KG1 (cell line): ENCODE data around the gene USHBP1.
A peak's percentile ranks its signal among the peaks of the same experiment; 100 is the strongest.
"Not testable (repeated sequence)": the region's sequence is repeated elsewhere in the genome, so short reads cannot be mapped to it uniquely, and the experiment has no call there.

ENCODE experiments used
- DNase-seq: peaks from one replicate; lab custom pipeline; 2025; lab: John Stamatoyannopoulos, UW

Gene USHBP1

DNA sequence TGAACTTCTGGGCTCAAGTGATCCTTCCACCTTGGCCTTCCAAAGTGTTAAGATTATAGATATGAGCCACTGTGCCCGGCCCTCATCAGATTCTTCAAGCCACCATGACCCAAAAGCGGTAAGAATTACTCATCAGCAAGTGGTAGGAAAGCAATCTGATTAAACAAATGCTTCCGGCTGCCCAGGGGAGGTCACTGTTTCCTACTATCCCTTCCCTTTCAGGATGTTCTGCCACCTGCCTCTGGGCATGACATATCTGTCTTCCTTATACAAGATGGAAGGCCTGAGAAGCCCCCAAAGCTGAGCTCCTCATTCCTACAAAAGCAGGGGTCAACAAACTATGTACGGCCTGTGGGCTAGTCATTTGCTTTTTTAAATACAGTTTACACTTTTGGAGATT, 31.7 kb upstream of the USHBP1 start:
- no peak for DNase-seq

DNA sequence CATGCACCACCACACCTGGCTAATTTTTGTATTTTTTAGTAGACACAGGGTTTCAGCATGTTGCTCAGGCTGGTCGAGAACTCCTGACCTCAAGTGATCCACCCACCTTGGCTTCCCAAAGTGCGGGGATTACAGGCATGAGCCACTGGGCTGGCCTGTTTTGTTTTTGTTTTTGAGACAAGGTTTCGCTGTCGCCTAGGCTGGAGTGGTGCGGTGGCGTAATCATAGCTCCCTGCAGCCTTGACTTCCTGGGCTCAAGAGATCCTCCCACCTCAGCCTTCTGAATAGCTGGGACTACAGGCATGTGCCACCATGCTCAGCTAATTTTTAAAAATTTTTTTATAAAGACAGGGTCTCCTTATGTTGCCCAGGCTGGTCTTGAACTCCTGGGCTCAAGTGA, 31.0 kb upstream of the USHBP1 start:
- DNase-seq = not testable (repeated sequence)

DNA sequence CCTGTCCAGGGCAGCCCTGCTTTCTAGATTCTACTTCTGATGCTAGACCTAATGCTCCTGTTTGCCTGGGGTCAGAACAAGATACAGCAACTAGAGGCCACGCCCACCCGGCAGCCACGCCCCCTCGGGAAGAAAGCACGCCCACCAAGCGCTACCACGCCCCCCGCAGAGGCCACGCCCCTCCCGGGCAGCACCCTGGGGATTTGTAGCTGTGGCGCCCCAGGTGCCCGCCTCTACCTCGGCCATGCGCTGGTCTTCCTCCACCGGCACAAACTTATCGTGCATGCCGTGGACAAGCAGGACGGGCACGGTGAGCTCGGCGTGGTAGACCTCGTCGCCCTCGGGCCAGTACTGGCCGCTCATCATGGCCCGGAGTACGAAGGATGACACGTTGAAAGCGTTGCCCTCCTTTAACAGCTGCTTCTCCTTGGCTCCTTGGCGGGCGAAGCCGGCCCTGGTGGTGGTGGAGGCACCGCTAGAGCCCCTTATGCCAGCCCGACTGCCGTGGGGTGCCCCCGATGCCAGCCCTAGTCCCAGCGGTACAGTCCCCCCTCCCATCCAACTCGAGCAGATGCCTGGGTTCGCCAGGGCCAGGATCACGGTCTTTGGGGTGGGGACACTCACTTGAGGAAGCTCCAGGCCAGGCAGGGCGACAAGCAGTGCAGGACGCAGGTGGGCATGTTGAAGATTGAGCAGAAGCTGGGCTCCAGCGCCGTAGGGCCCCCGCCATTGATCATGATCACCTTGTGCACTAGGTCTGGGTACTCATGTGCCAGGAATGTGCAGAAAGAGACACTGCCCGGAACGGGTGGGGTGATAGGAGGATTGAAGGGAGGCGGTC, 29.7 kb upstream of the USHBP1 start:
- no peak for DNase-seq

DNA sequence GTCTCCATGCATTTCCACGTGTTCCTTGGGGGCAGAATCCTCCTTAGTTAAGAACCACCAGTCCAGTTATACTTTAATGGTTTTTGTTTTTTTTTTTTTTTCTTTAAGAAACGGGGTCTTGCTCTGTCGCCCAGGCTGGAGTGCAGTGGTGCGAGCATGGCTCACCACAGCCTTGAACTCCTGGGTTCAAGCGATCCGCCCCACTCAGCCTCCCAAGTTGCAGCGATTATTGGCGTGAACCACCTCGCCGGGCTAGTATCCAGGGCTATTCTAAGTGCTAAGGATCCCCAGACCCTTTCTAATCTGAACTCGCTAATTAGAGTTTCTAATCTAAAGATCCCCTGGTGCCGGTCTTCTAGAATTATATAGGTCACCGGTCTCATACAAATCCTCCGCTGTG, 29.1 kb upstream of the USHBP1 start:
- no peak for DNase-seq

DNA sequence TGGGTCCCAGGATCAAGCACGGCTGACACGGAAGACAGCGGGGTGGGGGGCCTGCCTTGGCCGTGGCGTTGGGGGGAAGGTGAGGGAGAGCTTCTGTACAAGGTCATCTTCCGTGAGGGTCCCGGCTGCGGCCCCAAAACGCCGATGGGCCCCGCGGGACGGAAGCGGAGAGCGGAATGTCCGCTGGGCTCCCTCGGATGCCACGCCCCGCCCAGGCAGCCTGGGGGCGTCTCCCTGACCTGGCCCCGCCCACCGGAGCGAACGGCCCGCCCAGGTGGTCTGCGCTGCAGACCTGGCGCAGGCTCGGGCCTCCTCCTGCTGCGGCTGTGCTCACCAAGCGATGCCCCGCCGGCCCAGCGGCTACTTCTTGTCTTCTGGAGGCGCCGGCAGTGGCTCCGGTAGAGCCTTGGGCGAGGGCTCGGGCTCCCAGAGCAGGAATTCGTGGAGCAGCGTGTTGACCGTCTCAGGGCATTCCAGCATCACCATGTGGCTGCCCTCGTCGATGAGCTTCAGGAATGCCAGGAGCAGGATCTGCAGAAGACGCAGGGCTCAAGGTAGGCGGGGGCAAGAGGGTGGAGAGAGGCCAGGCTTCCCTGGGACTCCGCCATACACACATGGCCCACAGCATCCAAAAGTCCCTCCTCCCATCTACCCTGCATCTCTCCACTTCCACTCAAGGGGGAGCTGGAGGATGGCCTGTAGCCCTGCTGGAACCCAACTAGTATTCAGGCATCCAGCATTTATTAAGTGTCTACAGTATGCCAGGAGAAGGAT, 27.9 kb upstream of the USHBP1 start:
- no peak for DNase-seq

DNA sequence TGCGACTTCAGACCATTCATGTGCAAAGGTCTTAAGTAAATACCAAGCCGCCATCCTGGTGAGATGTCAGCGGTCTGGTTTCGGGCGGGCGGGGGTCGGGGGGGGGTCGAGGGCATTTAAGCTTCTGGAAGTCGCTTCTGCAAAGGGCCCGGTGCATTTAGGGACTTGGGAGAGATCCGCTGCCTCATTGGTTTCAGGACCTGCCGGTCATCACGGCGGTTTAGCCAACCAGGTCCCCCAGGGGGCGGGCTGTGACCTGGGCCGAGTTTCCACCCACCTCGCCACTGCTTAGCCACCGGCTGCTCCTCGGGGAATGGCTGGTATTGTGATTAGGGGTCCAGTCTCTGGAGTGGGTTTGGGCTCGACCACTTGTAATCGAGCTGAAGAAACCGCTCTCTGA, 24.9 kb upstream of the USHBP1 start:
- no peak for DNase-seq

DNA sequence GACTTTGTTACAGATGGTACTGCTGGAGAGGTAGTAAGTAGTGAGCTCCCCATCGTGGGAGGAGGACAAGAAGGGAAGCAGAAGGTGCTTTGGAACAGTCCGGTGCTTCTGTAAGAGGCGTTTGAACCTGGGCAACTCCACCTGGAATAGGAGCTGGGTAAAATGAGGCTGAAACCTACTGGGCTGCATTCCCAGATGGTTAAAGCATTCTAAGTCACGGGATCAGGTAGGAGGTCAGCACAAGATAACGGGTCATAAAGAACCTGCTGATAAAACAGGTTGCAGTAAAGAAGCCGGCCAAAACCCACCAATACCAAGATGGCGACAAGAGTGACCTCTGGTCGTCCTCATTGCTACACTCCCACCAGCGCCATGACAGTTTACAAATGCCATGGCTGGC, 22.2 kb upstream of the USHBP1 start:
- DNase-seq = no peak

DNA sequence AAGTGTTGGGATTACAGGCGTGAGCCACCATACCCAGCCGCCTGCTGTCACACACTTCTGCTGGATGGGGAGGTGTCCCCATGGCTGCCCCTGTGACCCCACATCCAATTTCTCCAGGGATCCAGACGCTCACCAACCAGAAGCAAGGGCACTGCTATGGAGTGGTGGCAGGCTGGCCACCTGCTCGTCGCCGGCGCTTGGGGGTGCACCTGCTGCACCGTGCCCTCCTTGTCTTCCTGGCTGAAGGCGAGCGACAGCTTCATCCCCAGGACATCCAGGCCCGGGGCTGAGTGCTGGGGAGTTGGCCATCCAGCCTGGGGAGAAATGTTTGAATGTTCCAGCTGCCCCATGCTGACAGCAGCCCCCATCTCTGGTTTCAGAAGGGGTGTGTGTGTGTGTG, 21.7 kb upstream of the USHBP1 start:
- no peak for DNase-seq

DNA sequence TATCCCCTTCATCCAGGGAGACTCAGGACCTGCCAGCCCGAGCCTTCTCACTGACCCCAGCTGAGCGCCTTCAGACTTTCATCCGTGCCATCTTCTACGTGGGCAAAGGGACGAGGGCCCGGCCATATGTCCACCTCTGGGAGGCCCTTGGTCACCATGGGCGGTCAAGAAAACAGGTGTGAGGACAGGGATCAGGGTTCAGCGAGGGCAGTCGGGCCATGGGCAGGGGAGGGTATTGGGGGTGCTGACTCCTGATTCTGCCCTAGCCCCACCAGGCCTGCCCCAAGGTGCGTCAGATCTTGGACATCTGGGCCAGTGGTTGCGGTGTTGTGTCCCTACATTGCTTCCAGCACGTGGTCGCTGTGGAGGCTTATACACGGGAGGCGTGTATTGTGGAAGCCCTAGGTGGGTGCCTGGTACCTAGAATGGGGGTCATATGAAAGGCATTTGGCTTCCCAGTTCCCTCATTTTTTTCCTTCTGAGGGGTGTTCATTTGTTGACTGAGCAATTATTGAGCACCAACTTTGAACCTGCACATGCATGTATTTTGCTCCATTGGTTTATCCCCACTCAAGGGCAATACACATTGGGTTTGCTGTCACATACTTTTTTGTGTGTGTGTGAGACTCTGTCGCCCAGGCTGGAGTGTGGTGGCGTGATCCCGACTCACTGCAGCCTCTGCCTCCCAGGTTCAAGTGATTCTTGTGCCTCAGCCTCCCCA, 21.0 kb upstream of the USHBP1 start:
- no peak for DNase-seq

DNA sequence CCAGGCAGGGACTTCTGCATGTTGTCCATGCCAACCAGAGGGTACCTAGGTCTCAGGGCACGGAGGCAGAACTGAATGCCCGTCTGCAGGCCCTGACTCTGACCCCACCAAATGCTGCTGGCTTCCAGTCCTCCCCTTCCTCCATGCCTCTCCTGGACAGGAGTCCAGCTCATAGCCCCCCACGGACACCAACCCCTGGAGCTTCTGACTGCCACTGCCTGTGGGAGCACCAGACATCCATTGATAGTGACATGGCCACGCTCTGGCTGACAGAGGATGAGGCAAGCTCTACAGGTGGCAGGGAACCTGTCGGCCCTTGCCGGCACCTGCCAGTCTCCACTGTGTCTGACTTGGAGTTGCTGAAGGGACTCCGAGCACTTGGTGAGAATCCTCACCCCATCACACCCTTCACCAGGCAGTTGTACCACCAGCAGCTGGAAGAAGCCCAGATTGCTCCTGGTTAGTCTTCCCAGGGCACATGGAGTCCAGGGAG, 19.0 kb upstream of the USHBP1 start:
- no peak for DNase-seq

DNA sequence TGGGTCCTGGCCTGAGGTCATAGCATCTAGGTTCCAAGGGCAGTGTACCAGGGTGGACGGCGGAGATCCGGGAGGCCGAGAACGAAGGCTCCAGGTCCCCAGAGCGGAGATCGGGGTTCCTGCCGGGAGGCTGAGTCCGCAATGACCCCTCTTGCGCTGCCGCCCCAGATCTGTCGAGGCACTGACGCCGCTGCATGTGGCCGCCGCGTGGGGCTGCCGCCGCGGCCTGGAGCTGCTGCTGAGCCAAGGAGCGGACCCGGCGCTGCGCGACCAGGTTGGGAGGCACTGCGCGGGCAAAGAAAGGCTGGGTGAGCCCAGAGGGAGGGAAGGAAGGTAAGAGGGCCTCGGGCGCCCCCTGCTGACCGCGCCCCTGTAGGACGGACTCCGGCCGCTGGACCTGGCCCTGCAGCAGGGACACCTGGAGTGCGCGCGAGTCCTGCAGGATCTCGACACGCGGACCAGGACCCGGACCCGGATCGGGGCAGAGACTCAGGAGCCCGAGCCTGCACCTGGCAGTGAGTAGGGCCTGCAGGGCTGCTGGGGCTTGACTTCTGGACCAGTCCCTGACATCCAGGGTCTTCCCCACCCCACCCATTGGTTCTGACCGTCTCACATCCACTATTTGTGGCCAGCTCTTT, 18.1 kb upstream of the USHBP1 start:
- no peak for DNase-seq

DNA sequence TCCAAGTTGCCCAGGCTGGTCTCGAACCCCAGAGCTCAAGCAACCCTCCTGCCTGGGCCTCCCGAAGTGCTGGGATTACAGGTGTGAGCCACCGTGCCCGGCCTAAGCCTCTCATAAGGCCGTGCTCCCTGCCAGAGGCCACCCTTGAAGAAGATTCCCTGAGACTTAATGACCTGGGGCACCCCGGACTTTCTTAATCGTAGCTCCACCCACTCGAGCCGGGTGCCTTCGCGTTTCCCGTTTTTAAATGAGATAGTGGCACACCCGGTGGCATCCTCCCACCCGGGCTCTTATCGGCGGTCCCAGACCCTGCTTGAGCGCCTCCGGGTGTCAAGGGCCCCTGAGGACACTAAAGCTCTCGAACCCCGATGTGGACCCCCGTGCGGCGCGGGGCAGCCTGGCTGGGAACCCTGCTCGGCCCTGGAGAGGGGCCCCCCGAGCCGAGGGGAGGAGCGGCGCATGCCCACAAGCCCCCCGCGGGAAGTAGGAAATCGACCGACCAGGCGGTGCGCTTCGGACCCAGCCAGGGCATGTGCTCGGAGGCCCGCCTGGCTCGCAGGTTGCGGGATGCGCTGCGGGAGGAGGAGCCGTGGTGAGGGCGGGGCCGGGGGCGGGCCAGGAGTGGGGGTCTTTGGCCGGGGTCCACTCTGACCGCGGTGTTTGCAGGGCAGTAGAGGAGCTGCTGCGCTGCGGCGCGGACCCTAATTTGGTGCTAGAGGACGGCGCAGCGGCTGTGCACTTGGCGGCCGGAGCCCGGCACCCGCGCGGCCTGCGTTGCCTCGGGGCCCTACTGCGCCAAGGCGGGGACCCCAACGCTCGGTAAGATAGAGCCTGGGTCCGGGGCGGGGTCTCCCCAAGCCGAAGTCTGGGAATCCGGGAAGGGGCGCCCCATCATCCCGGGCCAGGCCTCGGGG, 17.1 kb upstream of the USHBP1 start, which contains the start of gene ANKLE1:
ANKLE1 (plus strand) TSS at position 511 of the 914 bp plus-strand sequence; CDS start at position 531, 20 bp downstream.
- no peak for DNase-seq

DNA sequence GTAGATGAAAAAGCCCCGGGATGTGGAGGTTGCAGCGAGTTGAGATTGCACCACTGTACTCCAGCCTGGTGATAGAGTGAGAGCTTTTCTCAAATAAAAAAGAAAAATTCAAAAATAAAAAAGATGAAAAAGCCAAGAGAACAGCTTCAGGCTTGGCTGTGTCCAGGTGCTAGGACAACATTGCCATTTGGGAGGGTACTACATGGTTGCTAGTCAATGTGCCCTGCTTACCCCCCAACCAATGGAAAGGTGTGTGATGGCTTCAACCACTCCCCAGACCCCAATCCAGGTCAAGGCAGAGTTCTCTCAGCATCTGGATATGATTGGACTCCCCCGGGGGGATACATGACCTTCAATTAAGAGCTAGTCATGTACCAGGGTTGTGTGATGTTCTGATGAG, 14.9 kb upstream of the USHBP1 start:
- DNase-seq = no peak

DNA sequence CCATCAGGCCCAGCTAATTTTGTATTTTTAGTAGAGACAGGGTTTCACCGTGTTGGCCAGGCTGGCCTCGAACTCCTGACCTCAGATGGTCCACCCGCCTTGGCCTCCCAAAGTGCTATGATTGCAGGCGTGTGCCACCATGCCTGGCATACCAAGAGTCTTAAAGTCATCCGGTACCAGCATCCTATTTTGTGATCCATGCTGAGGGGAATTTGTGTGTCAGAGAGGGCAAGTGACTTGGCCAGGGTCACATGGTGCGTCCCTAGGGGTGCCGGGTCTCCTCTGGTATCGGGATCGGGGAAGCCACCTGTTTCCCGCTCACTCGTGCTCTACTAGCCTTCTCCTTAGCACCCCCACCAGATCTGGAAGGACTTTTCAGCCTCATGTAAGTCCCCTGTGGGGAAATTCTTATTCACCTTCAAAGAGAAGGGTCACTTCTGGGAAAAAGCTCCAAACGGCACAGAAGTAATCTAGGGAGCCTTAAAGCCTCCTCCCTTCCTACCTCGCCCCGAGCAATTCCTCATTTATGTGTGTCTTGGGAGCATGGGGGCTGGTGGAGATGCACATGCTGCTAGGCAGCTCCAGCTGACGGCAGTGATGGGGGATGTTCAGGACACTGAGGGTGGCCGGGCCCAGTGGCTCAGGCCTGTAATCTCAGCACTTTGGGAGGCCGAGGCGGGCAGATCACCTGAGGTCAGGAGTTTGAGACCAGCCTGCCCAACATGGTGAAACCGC, 11.1 kb upstream of the USHBP1 start:
- no peak for DNase-seq

DNA sequence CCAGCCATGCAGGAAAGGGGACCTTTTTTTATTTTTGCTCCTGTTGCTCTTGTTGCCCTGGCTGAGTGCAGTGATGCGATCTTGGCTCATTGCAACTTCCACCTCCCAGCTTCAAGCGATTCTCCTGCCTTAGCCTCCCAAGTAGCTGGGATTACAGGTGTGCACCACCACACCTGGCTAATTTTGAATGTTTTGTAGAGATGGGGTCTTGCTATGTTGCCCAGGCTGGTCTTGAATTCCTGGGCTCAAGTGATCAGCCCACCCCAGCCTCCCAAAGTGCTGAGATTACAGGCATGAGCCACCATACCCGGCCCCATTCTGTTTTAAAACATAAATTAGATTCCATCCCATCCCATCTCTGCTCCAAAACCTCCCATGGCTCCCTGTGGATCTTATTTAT, 10.3 kb upstream of the USHBP1 start:
- DNase-seq = not testable (repeated sequence)

DNA sequence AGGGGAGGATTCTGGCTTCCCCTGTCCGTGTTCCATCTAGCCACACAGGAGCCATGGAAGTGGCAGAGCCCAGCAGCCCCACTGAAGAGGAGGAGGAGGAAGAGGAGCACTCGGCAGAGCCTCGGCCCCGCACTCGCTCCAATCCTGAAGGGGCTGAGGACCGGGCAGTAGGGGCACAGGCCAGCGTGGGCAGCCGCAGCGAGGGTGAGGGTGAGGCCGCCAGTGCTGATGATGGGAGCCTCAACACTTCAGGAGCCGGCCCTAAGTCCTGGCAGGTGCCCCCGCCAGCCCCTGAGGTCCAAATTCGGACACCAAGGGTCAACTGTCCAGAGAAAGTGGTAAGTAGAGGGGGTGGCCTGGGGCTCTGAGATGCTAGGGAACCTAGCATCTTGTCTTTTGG, 4.2 kb upstream of the USHBP1 start:
- no peak for DNase-seq

DNA sequence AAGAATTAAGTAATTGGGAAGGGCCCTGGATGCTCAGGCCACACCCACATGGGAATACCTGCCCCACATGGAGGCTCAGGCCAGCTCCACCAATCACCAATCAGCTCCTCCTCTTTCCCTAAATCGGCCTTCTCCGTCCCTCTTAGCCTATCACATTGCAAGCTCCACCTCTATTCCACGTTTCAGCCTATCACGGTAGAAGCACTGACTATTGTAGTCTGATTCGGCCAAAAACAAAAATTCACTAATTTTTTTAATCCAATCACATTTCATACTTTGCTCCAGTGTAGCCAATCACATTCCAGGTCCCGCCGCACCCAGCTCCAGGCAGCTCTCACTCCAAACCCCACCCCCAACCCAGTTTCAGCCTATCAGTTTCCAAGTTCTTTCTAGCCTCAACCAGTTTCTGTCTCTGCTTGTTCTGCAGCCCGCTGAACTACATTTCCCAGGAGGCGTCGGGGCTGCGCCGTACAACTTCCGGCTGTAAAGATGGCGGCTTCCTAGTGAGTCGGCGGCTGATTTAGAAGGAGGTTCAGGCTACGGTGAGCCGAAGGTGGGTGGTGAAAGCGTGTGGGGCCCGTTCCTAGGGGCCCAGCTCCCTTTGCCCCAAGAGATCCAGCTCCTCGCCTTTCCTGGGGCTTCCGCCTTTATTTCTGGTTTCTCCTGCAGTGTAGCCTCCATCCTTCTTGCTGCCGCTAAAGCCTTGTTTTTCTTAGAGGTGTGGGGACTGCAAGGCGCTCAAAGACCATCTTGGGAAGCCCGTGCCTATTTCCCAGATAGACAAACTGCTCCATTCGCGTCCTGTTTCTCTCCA, 2.6 kb upstream of the USHBP1 start, which contains the start of gene BABAM1:
BABAM1 (plus strand) TSS at position 469 of the 814 bp plus-strand sequence. CDS start 1,364 bp downstream, outside the sequence.
- peak; percentile 99 for DNase-seq

DNA sequence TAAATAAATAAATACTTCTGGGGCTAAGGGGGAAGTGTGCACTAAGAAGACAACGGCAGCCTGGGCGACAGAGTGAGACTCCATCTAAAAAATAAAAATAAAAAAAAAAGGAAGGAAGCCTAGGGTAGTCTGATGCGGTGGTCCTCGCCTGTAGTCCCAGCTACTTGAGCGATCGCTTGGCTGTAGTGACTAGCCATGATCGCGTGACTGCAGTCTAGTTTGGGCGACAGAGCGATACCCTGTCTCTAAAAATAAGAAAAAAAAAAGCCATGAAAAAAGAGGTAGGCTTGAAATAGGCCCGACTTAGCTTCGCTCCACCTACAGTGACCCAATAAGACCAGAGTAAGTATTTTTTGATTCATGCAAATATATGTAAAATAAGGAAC, 2.0 kb upstream of the USHBP1 start:
- no peak for DNase-seq

DNA sequence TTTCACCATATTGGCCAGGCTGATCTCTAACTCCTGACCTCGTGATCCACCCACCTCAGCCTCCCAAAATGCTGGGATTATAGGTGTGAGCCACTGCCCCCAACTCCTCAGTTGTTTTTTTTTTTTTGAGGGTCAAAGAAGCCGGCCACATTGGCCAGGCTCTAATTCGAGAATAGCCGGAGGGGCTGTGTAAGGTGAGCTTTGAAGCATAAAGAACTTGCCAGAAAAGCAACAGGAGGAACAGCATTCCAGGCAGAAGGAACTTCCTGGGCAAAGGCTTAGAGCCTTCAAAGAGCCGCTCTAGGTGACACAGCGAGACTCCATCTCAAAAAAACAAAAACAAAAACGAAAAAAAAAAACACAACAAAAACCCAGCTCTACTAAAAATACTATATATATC, 1.5 kb upstream of the USHBP1 start:
- DNase-seq = no peak
